ENCODE data around the gene GPT2.
A peak's percentile ranks its signal among the peaks of the same experiment; 100 is the strongest.

GPT2 gene

DNA sequence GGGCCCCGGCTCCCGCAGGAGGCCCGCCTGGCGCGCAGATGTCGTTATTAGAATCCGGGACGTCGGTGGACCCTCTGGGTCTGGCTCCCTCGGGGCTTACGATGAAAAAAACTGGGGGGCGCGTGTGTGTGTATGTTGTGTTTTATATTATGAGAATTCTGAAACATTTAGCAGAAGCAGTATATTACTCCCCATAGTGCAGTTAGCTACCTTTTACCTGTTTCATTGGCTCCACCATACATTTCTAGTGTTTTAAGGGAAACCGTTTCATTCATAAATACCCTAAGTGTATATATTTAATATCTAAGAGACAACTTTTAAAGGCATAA lies 89.8 kb downstream of the GPT2 start:
- CTCF ChIA-PET: interaction anchor here (1.2 to 4.8 kb wide), 14 partner anchors 9 to 169 kb away, joined by 3 to 26 read pairs (median 6); partner anchors contain the start of gene NETO2
- no peak for DNase-seq (ENCODE audit: extremely low spot score)
- TF ChIP-seq, protein P1, sequence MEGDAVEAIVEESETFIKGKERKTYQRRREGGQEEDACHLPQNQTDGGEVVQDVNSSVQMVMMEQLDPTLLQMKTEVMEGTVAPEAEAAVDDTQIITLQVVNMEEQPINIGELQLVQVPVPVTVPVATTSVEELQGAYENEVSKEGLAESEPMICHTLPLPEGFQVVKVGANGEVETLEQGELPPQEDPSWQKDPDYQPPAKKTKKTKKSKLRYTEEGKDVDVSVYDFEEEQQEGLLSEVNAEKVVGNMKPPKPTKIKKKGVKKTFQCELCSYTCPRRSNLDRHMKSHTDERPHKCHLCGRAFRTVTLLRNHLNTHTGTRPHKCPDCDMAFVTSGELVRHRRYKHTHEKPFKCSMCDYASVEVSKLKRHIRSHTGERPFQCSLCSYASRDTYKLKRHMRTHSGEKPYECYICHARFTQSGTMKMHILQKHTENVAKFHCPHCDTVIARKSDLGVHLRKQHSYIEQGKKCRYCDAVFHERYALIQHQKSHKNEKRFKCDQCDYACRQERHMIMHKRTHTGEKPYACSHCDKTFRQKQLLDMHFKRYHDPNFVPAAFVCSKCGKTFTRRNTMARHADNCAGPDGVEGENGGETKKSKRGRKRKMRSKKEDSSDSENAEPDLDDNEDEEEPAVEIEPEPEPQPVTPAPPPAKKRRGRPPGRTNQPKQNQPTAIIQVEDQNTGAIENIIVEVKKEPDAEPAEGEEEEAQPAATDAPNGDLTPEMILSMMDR (IDR thresholded peaks at IDR 0.05; ENCODE audit: control extremely low read depth, extremely low read depth, low read depth, missing control alignments): no peak
- POLR2A ChIA-PET: no interaction called here

GRCh38 chr16:46974352-46974751 lies 90.2 kb downstream of the GPT2 start:
- ChIA-PET POLR2A (no interaction called here), CTCF (interaction anchor here (1.5 to 4.8 kb wide), 11 partner anchors 9 to 168 kb away, joined by 3 to 26 read pairs (median 7); partner anchors contain the start of gene NETO2)
- TF ChIP-seq, protein P1 (IDR thresholded peaks at IDR 0.05; ENCODE audit: control extremely low read depth, extremely low read depth, low read depth, missing control alignments): no peak
- DNase-seq (ENCODE audit: extremely low spot score): peak; percentile 52

GRCh38 chr16:46975165-46975564 lies 91.0 kb downstream of the GPT2 start:
- no peak for DNase-seq (ENCODE audit: extremely low spot score)
- ChIA-PET POLR2A (interaction anchor here (0.6 kb wide), 1 partner anchor 27 kb away, joined by 3 read pairs; no protein-coding TSS in a partner anchor), CTCF (interaction anchor here (1.0 to 4.8 kb wide), 11 partner anchors 8 to 168 kb away, joined by 3 to 26 read pairs (median 7); partner anchors contain the start of gene NETO2)
- TF ChIP-seq, protein P1 (IDR thresholded peaks at IDR 0.05; ENCODE audit: control extremely low read depth, extremely low read depth, low read depth, missing control alignments): no peak

- ChIA-PET POLR2A (interaction anchor here (0.6 kb wide), 1 partner anchor 76 kb away, joined by 3 read pairs; no protein-coding TSS in a partner anchor), CTCF (interaction anchor here (0.9 to 4.8 kb wide), 5 partner anchors 11 to 122 kb away, joined by 3 to 26 read pairs (median 3); no protein-coding TSS in a partner anchor)
- DNase-seq (ENCODE audit: extremely low spot score): no peak
- TF ChIP-seq, protein P1 (IDR thresholded peaks at IDR 0.05; ENCODE audit: control extremely low read depth, extremely low read depth, low read depth, missing control alignments): no peak
Observed at GRCh38 chr16:46975908-46976470, 91.8 kb downstream of the GPT2 start.

DNA sequence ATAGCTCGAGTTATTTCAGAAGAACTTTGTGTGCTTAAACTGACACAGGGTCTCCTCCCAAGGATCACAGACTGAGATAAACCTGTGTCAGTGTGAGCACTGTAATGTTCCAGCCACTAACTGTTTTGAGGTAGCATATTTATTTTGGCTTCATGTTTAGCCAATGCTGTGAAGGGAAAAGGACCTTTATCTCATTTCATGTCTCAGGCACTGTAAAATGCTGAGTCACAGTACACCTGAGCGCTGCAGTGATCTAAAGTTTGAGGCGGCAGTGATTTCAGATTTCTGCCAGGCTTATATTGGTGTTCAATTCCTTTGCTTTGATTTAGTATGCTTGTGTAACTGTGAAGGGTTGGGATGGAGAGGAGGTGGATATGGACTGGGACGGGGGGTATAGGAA lies 92.4 kb downstream of the GPT2 start:
- ChIA-PET CTCF (interaction anchor here (0.9 to 4.8 kb wide), 3 partner anchors 10 to 61 kb away, joined by 3 to 26 read pairs (median 4); no protein-coding TSS in a partner anchor), POLR2A (interaction anchor here (0.6 kb wide), 1 partner anchor 76 kb away, joined by 3 read pairs; no protein-coding TSS in a partner anchor)
- TF ChIP-seq, protein P1 (IDR thresholded peaks at IDR 0.05; ENCODE audit: control extremely low read depth, extremely low read depth, low read depth, missing control alignments): no peak
- DNase-seq (ENCODE audit: extremely low spot score): no peak
